SK-N-SH treated with all-trans-retinoic acid at 6 μM for 48 hours (cell line): ENCODE results near the gene KCNJ16.

Source experiments
- ARNTL ChIP-seq: fragments of 450-650 bp; formaldehyde crosslinking; IDR thresholded peaks from 2 replicates; pipeline ENCODE4 v1.5.0; 2020; ENCODE audit warnings: low read depth, mild to moderate bottlenecking, moderate library complexity, borderline replicate concordance
- CSDC2 ChIP-seq: fragments of 250-450 bp; sonication (Bioruptor Pico); IDR thresholded peaks from 2 replicates; pipeline ENCODE4 v1.5.0; 2020; ENCODE audit warnings: mild to moderate bottlenecking, moderate library complexity
- CSRNP3 ChIP-seq: fragments of 250-450 bp; sonication (Bioruptor Pico); IDR thresholded peaks from 2 replicates; pipeline ENCODE4 v1.5.1; 2021; ENCODE audit warnings: mild to moderate bottlenecking, moderate library complexity
- GLIS3 ChIP-seq: fragments of 250-450 bp; sonication (Bioruptor Pico); IDR thresholded peaks from 2 replicates; pipeline ENCODE4 v1.5.0; 2020; ENCODE audit warnings: mild to moderate bottlenecking, moderate library complexity
- SNAI2 ChIP-seq: fragments of 250-450 bp; sonication (Bioruptor Pico); IDR thresholded peaks from 2 replicates; pipeline ENCODE4 v1.5.0; 2020; ENCODE audit warnings: mild to moderate bottlenecking, moderate library complexity
- TOX ChIP-seq: fragments of 250-450 bp; sonication (Bioruptor Pico); IDR thresholded peaks from 2 replicates; pipeline ENCODE4 v1.8.0; 2021; ENCODE audit warnings: mild to moderate bottlenecking, moderate library complexity, borderline replicate concordance
- ZFP30 ChIP-seq: fragments of 450-650 bp; formaldehyde crosslinking; IDR thresholded peaks from 2 replicates; pipeline ENCODE4 v1.5.0; 2022; ENCODE audit warnings: mild to moderate bottlenecking, moderate library complexity

- no peak for TF ChIP-seq ARNTL (CRISPR knock-in tag)
- no peak for TF ChIP-seq TOX (CRISPR knock-in tag)
- no peak for TF ChIP-seq SNAI2 (CRISPR knock-in tag)
- no peak for TF ChIP-seq CSRNP3 (CRISPR knock-in tag)
- no peak for TF ChIP-seq ZFP30
- no peak for TF ChIP-seq CSDC2
- no peak for TF ChIP-seq GLIS3 (CRISPR knock-in tag)
Observed at GRCh38 chr17:70034158-70034557, 40.9 kb upstream of the KCNJ16 start.
